ENCODE data around the gene RUSF1. TPM values are rescaled to one million over a fixed set of nuclear protein-coding genes. Genes with fewer than 3 reads are reported as not detected.

The RUSF1 gene
- total RNA-seq, 2 donors from 2014 or later, result 56.7 to 60.7 TPM

GRCh38 chr16:31477220-31478216 lies 30.7 kb downstream of the RUSF1 start:
- DNase-seq (peak in 1 of 3 donors; percentile 22), ATAC-seq (peak; percentile 35)
- H3K4me1 Mint-ChIP-seq, result peaks cover 18% of the 10 kb centered on the region
- peaks cover 3% of the 10 kb centered on the region for H3K27me3 Mint-ChIP-seq
- H3K4me3 Mint-ChIP-seq, result peak overlapping the region; percentile 91
- peaks cover 5% of the 10 kb centered on the region for H3K36me3 Mint-ChIP-seq (ENCODE audit: low read depth)
- no peaks in the 10 kb centered on the region for H3K9me3 ChIP-seq (ENCODE audit: control insufficient read depth, low read length, poor library complexity, severe bottlenecking)
- no peak overlapping the region for H3K27ac Mint-ChIP-seq

- peaks cover 15% of the 10 kb centered on the region for H3K4me1 Mint-ChIP-seq
- DNase-seq (peak; percentile 65 to 88 (median 80)), ATAC-seq (peak; percentile 89)
- peak overlapping the region; percentile 91 for H3K4me3 Mint-ChIP-seq
- H3K36me3 Mint-ChIP-seq (ENCODE audit: low read depth), result peaks cover 2% of the 10 kb centered on the region
- peak overlapping the region; percentile 19 for H3K27ac Mint-ChIP-seq
- H3K27me3 Mint-ChIP-seq, result peaks cover 5% of the 10 kb centered on the region
- no peaks in the 10 kb centered on the region for H3K9me3 ChIP-seq (ENCODE audit: control insufficient read depth, low read length, poor library complexity, severe bottlenecking)
Observed at GRCh38 chr16:31476303-31477219, 31.6 kb downstream of the RUSF1 start.

- peaks cover 9% of the 10 kb centered on the region for H3K27me3 Mint-ChIP-seq
- H3K9me3 ChIP-seq (ENCODE audit: control insufficient read depth, low read length, poor library complexity, severe bottlenecking), result no peaks in the 10 kb centered on the region
- DNase-seq (no peak), ATAC-seq (no peak)
- H3K4me3 Mint-ChIP-seq, result peak overlapping the region; percentile 91
- H3K36me3 Mint-ChIP-seq (ENCODE audit: low read depth), result peaks cover 2% of the 10 kb centered on the region
- H3K27ac Mint-ChIP-seq, result peak overlapping the region; percentile 19
- H3K4me1 Mint-ChIP-seq, result peaks cover 17% of the 10 kb centered on the region
Observed at GRCh38 chr16:31475946-31476302, 32.3 kb downstream of the RUSF1 start.

GRCh38 chr16:31474773-31475738 lies 33.1 kb downstream of the RUSF1 start:
- H3K4me1 Mint-ChIP-seq, result peaks cover 17% of the 10 kb centered on the region
- H3K27me3 Mint-ChIP-seq, result peaks cover 10% of the 10 kb centered on the region
- H3K4me3 Mint-ChIP-seq, result no peak overlapping the region

GRCh38 chr16:31474173-31474714 lies 33.9 kb downstream of the RUSF1 start:
- Mint-ChIP-seq H3K36me3 (ENCODE audit: low read depth) (no peaks in the 10 kb centered on the region), H3K4me1 (peaks cover 15% of the 10 kb centered on the region), H3K4me3 (no peak overlapping the region), H3K27me3 (peaks cover 10% of the 10 kb centered on the region), H3K27ac (no peak overlapping the region)
- no peaks in the 10 kb centered on the region for H3K9me3 ChIP-seq (ENCODE audit: control insufficient read depth, low read length, poor library complexity, severe bottlenecking)
- no peak for DNase-seq
- no peak for ATAC-seq

More at GRCh38 chr16:31474773-31475738, 33.1 kb downstream of the RUSF1 start:
- DNase-seq, result no peak
- no peak for ATAC-seq
- no peaks in the 10 kb centered on the region for H3K36me3 Mint-ChIP-seq (ENCODE audit: low read depth)
- H3K27ac Mint-ChIP-seq, result no peak overlapping the region
- H3K9me3 ChIP-seq (ENCODE audit: control insufficient read depth, low read length, poor library complexity, severe bottlenecking), result no peaks in the 10 kb centered on the region

- ATAC-seq (no peak), DNase-seq (no peak)
- H3K27me3 Mint-ChIP-seq, result peaks cover 10% of the 10 kb centered on the region
- peak overlapping the region; percentile 19 for H3K4me3 Mint-ChIP-seq
- no peaks in the 10 kb centered on the region for H3K9me3 ChIP-seq (ENCODE audit: control insufficient read depth, low read length, poor library complexity, severe bottlenecking)
- H3K36me3 Mint-ChIP-seq (ENCODE audit: low read depth), result no peaks in the 10 kb centered on the region
- peaks cover 15% of the 10 kb centered on the region for H3K4me1 Mint-ChIP-seq
- no peak overlapping the region for H3K27ac Mint-ChIP-seq
Observed at GRCh38 chr16:31473264-31473984, 34.8 kb downstream of the RUSF1 start.

- Mint-ChIP-seq H3K27ac (peak overlapping the region; percentile 49), H3K36me3 (ENCODE audit: low read depth) (no peaks in the 10 kb centered on the region), H3K27me3 (peaks cover 10% of the 10 kb centered on the region), H3K4me1 (peaks cover 10% of the 10 kb centered on the region), H3K4me3 (peak overlapping the region; percentile 83)
- no peaks in the 10 kb centered on the region for H3K9me3 ChIP-seq (ENCODE audit: control insufficient read depth, low read length, poor library complexity, severe bottlenecking)
- ATAC-seq (peak; percentile 30), DNase-seq (peak in 1 of 3 donors; percentile 39)
Observed at GRCh38 chr16:31472709-31473203, 35.4 kb downstream of the RUSF1 start.

GRCh38 chr16:31471875-31472708 lies 36.1 kb downstream of the RUSF1 start, which contains the start of gene TGFB1I1:
Gene TGFB1I1, plus strand, starts transcription at chr16:31472152. Its CDS starts 37 bp downstream, at chr16:31472189.
- peaks cover 13% of the 10 kb centered on the region for H3K4me1 Mint-ChIP-seq
- peaks cover 10% of the 10 kb centered on the region for H3K27me3 Mint-ChIP-seq
- DNase-seq (no peak), ATAC-seq (no peak)
- no peaks in the 10 kb centered on the region for H3K9me3 ChIP-seq (ENCODE audit: control insufficient read depth, low read length, poor library complexity, severe bottlenecking)
- H3K4me3 Mint-ChIP-seq, result peak within 1 kb of the TSS; percentile 83
- peak within 1 kb of the TSS; percentile 49 for H3K27ac Mint-ChIP-seq
- H3K36me3 Mint-ChIP-seq (ENCODE audit: low read depth), result no peaks in the 10 kb centered on the region

GRCh38 chr16:31471241-31471874 lies 36.8 kb downstream of the RUSF1 start:
- no peak for ATAC-seq
- H3K9me3 ChIP-seq (ENCODE audit: control insufficient read depth, low read length, poor library complexity, severe bottlenecking), result no peaks in the 10 kb centered on the region
- Mint-ChIP-seq H3K27ac (no peak overlapping the region), H3K4me1 (peaks cover 13% of the 10 kb centered on the region), H3K27me3 (peaks cover 10% of the 10 kb centered on the region), H3K36me3 (ENCODE audit: low read depth) (no peaks in the 10 kb centered on the region), H3K4me3 (peak overlapping the region; percentile 65)
- DNase-seq, result no peak

GRCh38 chr16:31470615-31471014 lies 37.6 kb downstream of the RUSF1 start:
- Mint-ChIP-seq H3K27ac (no peak overlapping the region), H3K27me3 (peaks cover 10% of the 10 kb centered on the region), H3K36me3 (ENCODE audit: low read depth) (no peaks in the 10 kb centered on the region), H3K4me1 (peaks cover 9% of the 10 kb centered on the region), H3K4me3 (no peak overlapping the region)
- DNase-seq (no peak), ATAC-seq (no peak)
- no peaks in the 10 kb centered on the region for H3K9me3 ChIP-seq (ENCODE audit: control insufficient read depth, low read length, poor library complexity, severe bottlenecking)

All from T-helper 17 cell (primary cell).